Testis (tissue), 3 donors: ENCODE data around the gene TPM2. TPM values are rescaled to one million over a fixed set of nuclear protein-coding genes. Genes with fewer than 3 reads are reported as not detected.
A peak's percentile ranks its signal among the peaks of the same experiment; 100 is the strongest.

ENCODE experiments used
- DNase-seq: peaks from one replicate; pipeline ENCODE4 v3.0.0-alpha.2; 2019
- H3K27ac ChIP-seq, 2 donors: fragments of 200-600 bp; sonication (generic); one replicate each; pipeline ENCODE4 v1.5.1; 2019
- H3K27me3 ChIP-seq: fragments of 200-600 bp; sonication (generic); one replicate; pipeline ENCODE4 v1.5.1; 2019
- H3K36me3 ChIP-seq: fragments of 200-600 bp; sonication (generic); one replicate; pipeline ENCODE4 v1.5.1; 2017; ENCODE audit warnings: low read depth; ENCODE audit errors: missing control alignments
- H3K4me1 ChIP-seq: fragments of 200-600 bp; sonication (generic); one replicate; pipeline ENCODE4 v1.5.1; 2019
- H3K4me3 ChIP-seq, 2 donors: fragments of 200-600 bp; sonication (generic); one replicate each; pipeline ENCODE4 v1.5.1; 2017 to 2019
- H3K9me3 ChIP-seq: fragments of 200-600 bp; sonication (generic); one replicate; pipeline ENCODE4 v1.5.1; 2017
- CTCF ChIP-seq, 3 experiments: fragments of 450-650 bp in 2 of 3; fragments of 200-600 bp in 1 of 3; sonication (generic) in 1 of 3; IDR thresholded peaks; one replicate each; pipeline ENCODE4 v1.5.1; 2016 to 2019; ENCODE audit warnings: antibody characterized with exemption in 3 of 3, mild to moderate bottlenecking in 2 of 3, moderate library complexity in 1 of 3
- POLR2A ChIP-seq: fragments of 450-650 bp; IDR thresholded peaks from one replicate; pipeline ENCODE4 v1.6.1; 2017; ENCODE audit warnings: antibody characterized with exemption, mild to moderate bottlenecking, moderate library complexity
- WGBS, 2 donors: methylation state at CpG; one replicate each; pipeline ENCODE4 v1.1.5; 2018; 5-methylcytosine and 5-hydroxymethylcytosine counted together
- intact Hi-C: fragments of 100-400 bp; cut with DNase I; formaldehyde crosslinking; loops from one replicate; pipeline ENCODE4 v1.15.1; 2023; ENCODE audit warnings: low total_unique reads
- polyA plus RNA-seq: library from polyadenylated mRNA; stranded (reverse); fragments of 350-450 nt; fragmentation: Illumina TruSeq; extraction: RNeasy Lipid Tissue Mini Kit (QIAGEN cat#74804); gene quantifications from one replicate; pipeline ENCODE4 v1.2.3, GENCODE V29; 2014; ENCODE audit warnings: low read depth, low replicate concordance; ENCODE audit not compliant: insufficient read depth
- total RNA-seq, 2 donors: library from RNA; depleted of rRNA; stranded (reverse); fragments of >200 nt; gene quantifications; one replicate each; pipeline ENCODE4 v1.2.3, GENCODE V29; 2016

Gene TPM2
- total and polyA plus RNA-seq, 3 donors from 2014 or later = 182 to 369 (median 211) TPM

GRCh38 chr9:35691334-35691650 is 1.6 kb upstream of the TPM2 start:
- 5 to 13% methylated on average over 9 to 10 of the region's 10 CpGs for WGBS, 2 donors
- peak overlapping the region; percentile 83 to 93 for H3K27ac ChIP-seq
- peaks cover 12% of the 10 kb centered on the region for H3K4me1 ChIP-seq
- TF ChIP-seq POLR2A (no peak), CTCF (IDR thresholded peaks at IDR 0.05) (no peak)
- no peaks in the 10 kb centered on the region for H3K9me3 ChIP-seq
- intact Hi-C loops = no loop called here
- H3K4me3 ChIP-seq = peak overlapping the region; percentile 64 to 77
- H3K27me3 ChIP-seq = no peaks in the 10 kb centered on the region
- DNase-seq = no peak
- no peaks in the 10 kb centered on the region for H3K36me3 ChIP-seq

- WGBS, 2 donors = 0 to 1% methylated on average over 36 to 60 of the region's 61 CpGs
- Histone ChIP-seq H3K4me1 (peaks cover 15% of the 10 kb centered on the region), H3K4me3 (peak overlapping the region; percentile 64 to 77), H3K36me3 (no peaks in the 10 kb centered on the region), H3K27me3 (no peaks in the 10 kb centered on the region), H3K9me3 (no peaks in the 10 kb centered on the region), H3K27ac (peak overlapping the region; percentile 83 to 93)
- peak; percentile 43 for TF ChIP-seq POLR2A
- no peak for TF ChIP-seq CTCF (IDR thresholded peaks at IDR 0.05)
- intact Hi-C loops = no loop called here
- peak; percentile 80 for DNase-seq
Observed at GRCh38 chr9:35690614-35691333, 1.0 kb upstream of the TPM2 start.

GRCh38 chr9:35690294-35690613 is 529 bp upstream of the TPM2 start:
- no peak for DNase-seq
- Histone ChIP-seq H3K9me3 (no peaks in the 10 kb centered on the region), H3K4me3 (peak overlapping the region; percentile 64 to 77), H3K4me1 (peaks cover 19% of the 10 kb centered on the region), H3K27me3 (no peaks in the 10 kb centered on the region), H3K27ac (peak overlapping the region; percentile 83 to 93), H3K36me3 (no peaks in the 10 kb centered on the region)
- intact Hi-C loops = no loop called here
- TF ChIP-seq CTCF (IDR thresholded peaks at IDR 0.05) = no peak
- no peak for TF ChIP-seq POLR2A
- 0% methylated on average over 2 to 21 of the region's 21 CpGs for WGBS, 2 donors

- no peaks in the 10 kb centered on the region for H3K9me3 ChIP-seq
- intact Hi-C loops = no loop called here
- no peaks in the 10 kb centered on the region for H3K36me3 ChIP-seq
- H3K4me1 ChIP-seq = peaks cover 17% of the 10 kb centered on the region
- peak overlapping the region; percentile 64 to 77 for H3K4me3 ChIP-seq
- H3K27ac ChIP-seq = peak overlapping the region; percentile 83 to 93
- no peak for DNase-seq
- 21 to 36% methylated on average over 11 to 12 of the region's 12 CpGs for WGBS, 2 donors
- no peaks in the 10 kb centered on the region for H3K27me3 ChIP-seq
- TF ChIP-seq POLR2A (no peak), CTCF (IDR thresholded peaks at IDR 0.05) (no peak)
Observed at GRCh38 chr9:35688558-35689541, 875 bp downstream of the TPM2 start.
